H1 (cell line): Measurements from ENCODE around the gene BIRC5. TPM values are rescaled to one million over a fixed set of nuclear protein-coding genes. Genes with fewer than 3 reads are reported as not detected.

ENCODE experiments used
- CTCF ChIA-PET: fragments of 300-600 bp; sonication (Branson Sonifier 250); formaldehyde crosslinking; loops from one replicate; lab custom pipeline; 2021; ENCODE audit not compliant: partially characterized antibody; lab: Charles Lee
- POLR2A ChIA-PET: fragments of 300-600 bp; sonication (Branson Sonifier 250); formaldehyde crosslinking; loops from one replicate; lab custom pipeline; 2021; ENCODE audit warnings: inconsistent platforms; ENCODE audit not compliant: partially characterized antibody; lab: Charles Lee
- DNase-seq, 2 experiments: peaks; one replicate each; pipeline versions ENCODE4 v3.0.0 to v3.0.0-alpha.2; 2010 to 2022; ENCODE audit warnings: low spot score in 2 of 2, low read depth in 1 of 2, mixed read lengths in 1 of 2
- FAIRE-seq: peaks from 2 replicates; lab custom pipeline; 2011; peaks lifted over from hg19 to GRCh38; lab: Jason Lieb, UNC
- H2AFZ ChIP-seq: 2 replicates; pipeline ENCODE4 v1.8.1; 2012; ENCODE audit warnings: low read length, inconsistent platforms
- H2AK5ac ChIP-seq: 2 replicates; pipeline ENCODE4 v1.6.1; 2013; ENCODE audit warnings: low read depth, low read length
- H2BK120ac ChIP-seq: replicated peaks from 2 replicates; pipeline ENCODE3; 2013; ENCODE audit warnings: low read depth, low read length, inconsistent platforms
- H2BK12ac ChIP-seq: 2 replicates; pipeline ENCODE4 v1.6.1; 2013; ENCODE audit warnings: low read depth, low read length
- H2BK15ac ChIP-seq: 2 replicates; pipeline ENCODE4 v1.6.1; 2013; ENCODE audit warnings: low read length
- H2BK20ac ChIP-seq: 2 replicates; pipeline ENCODE4 v1.6.1; 2013; ENCODE audit warnings: low read length
- H2BK5ac ChIP-seq: 2 replicates; pipeline ENCODE4 v1.6.1; 2013; ENCODE audit warnings: low read depth, low read length
- H3K14ac ChIP-seq: 2 replicates; pipeline ENCODE4 v1.6.1; 2013; ENCODE audit warnings: inconsistent platforms; ENCODE audit not compliant: insufficient read length
- H3K18ac ChIP-seq: 2 replicates; pipeline ENCODE4 v1.6.1; 2013; ENCODE audit warnings: low read length; ENCODE audit errors: extremely low read depth
- H3K23ac ChIP-seq: 2 replicates; pipeline ENCODE4 v1.6.1; 2013; ENCODE audit warnings: inconsistent platforms; ENCODE audit not compliant: insufficient read length
- H3K23me2 ChIP-seq: 2 replicates; pipeline ENCODE4 v1.6.1; 2013; ENCODE audit warnings: low read depth, low read length
- H3K27ac ChIP-seq: 2 replicates; pipeline ENCODE4 v1.6.1; 2011; ENCODE audit warnings: low read depth, low read length, inconsistent platforms
- H3K27me3 ChIP-seq, 4 experiments: replicated peaks in 1 of 4; 1 replicate in 1 of 4; 2 replicates in 3 of 4; pipeline versions ENCODE4 v1.6.1 to v1.8.1; 2011 to 2013; ENCODE audit warnings: low read length in 3 of 4, mild to moderate bottlenecking in 3 of 4, inconsistent platforms in 2 of 4, mixed read lengths in 2 of 4, moderate library complexity in 1 of 4; ENCODE audit not compliant: control insufficient read depth in 3 of 4, insufficient read depth in 3 of 4; ENCODE audit errors: extremely low read depth in 1 of 4
- H3K36me3 ChIP-seq, 4 experiments: 2 replicates each; pipeline versions ENCODE4 v1.6.1 to v1.8.1; 2011 to 2013; ENCODE audit warnings: mild to moderate bottlenecking in 4 of 4, low read length in 3 of 4, moderate library complexity in 2 of 4, control low read depth in 1 of 4, inconsistent platforms in 1 of 4; ENCODE audit not compliant: insufficient read depth in 4 of 4, control insufficient read depth in 2 of 4
- H3K4ac ChIP-seq: replicated peaks from 2 replicates; pipeline ENCODE3; 2013; ENCODE audit warnings: low read length, low read depth, mixed read lengths, inconsistent platforms; ENCODE audit not compliant: insufficient read length
- H3K4me1 ChIP-seq, 4 experiments: replicated peaks in 1 of 4; 1 replicate in 1 of 4; 2 replicates in 3 of 4; pipeline versions ENCODE4 v1.6.1 to v1.8.1; 2011 to 2013; ENCODE audit warnings: low read length in 3 of 4, inconsistent platforms in 2 of 4, mixed read lengths in 1 of 4; ENCODE audit not compliant: insufficient read depth in 4 of 4, control insufficient read depth in 3 of 4
- H3K4me2 ChIP-seq, 2 experiments: 2 replicates each; pipeline versions ENCODE4 v1.6.1 to v1.8.1; 2011 to 2013; ENCODE audit warnings: low read depth in 2 of 2, low read length in 2 of 2, control low read depth in 1 of 2, inconsistent platforms in 1 of 2, mild to moderate bottlenecking in 1 of 2; ENCODE audit not compliant: insufficient read depth in 1 of 2
- H3K4me3 ChIP-seq, 4 experiments: fragments of 200-600, 300-600 bp in 1 of 4; sonication (generic), shearing (Covaris generic), sonication (Bioruptor Twin) in 1 of 4; 2 replicates each; pipeline versions ENCODE4 v1.5.1 to v1.8.1; 2011 to 2016; ENCODE audit warnings: low read length in 4 of 4, low read depth in 3 of 4, control low read depth in 2 of 4, inconsistent platforms in 2 of 4, mild to moderate bottlenecking in 2 of 4, mixed read lengths in 1 of 4, moderate library complexity in 1 of 4; ENCODE audit not compliant: insufficient read depth in 2 of 4; ENCODE audit errors: extremely low read depth in 1 of 4
- H3K56ac ChIP-seq: replicated peaks from 2 replicates; pipeline ENCODE3; 2013; ENCODE audit warnings: low read depth, mild to moderate bottlenecking, mixed read lengths, low read length, inconsistent platforms; ENCODE audit not compliant: insufficient read length
- H3K79me1 ChIP-seq: 2 replicates; pipeline ENCODE4 v1.6.1; 2013; ENCODE audit warnings: low read depth, low read length, control low read depth
- H3K79me2 ChIP-seq, 2 experiments: 2 replicates each; pipeline versions ENCODE4 v1.6.1 to v1.8.1; 2012 to 2013; ENCODE audit warnings: low read length in 2 of 2, mild to moderate bottlenecking in 2 of 2, inconsistent platforms in 1 of 2; ENCODE audit not compliant: insufficient read depth in 2 of 2, control insufficient read depth in 1 of 2
- H3K9ac ChIP-seq, 4 experiments: replicated peaks in 1 of 4; 1 replicate in 1 of 4; 2 replicates in 3 of 4; pipeline versions ENCODE4 v1.6.1 to v1.8.1; 2011 to 2013; ENCODE audit warnings: low read depth in 3 of 4, low read length in 3 of 4, control low read depth in 2 of 4, mild to moderate bottlenecking in 2 of 4, moderate library complexity in 2 of 4, inconsistent platforms in 1 of 4; ENCODE audit errors: extremely low read depth in 1 of 4
- H3K9me3 ChIP-seq, 2 experiments: 2 replicates each; pipeline versions ENCODE4 v1.6.1 to v1.8.1; 2012 to 2013; ENCODE audit warnings: mild to moderate bottlenecking in 2 of 2, moderate library complexity in 2 of 2, control low read depth in 1 of 2, inconsistent platforms in 1 of 2, low read depth in 1 of 2, low read length in 1 of 2, mixed read lengths in 1 of 2; ENCODE audit not compliant: insufficient read depth in 2 of 2
- H4K20me1 ChIP-seq, 2 experiments: replicated peaks in 1 of 2; 2 replicates each; pipeline versions ENCODE3 to v1.8.1; 2011 to 2013; ENCODE audit warnings: inconsistent platforms in 2 of 2, low read length in 2 of 2, mild to moderate bottlenecking in 1 of 2; ENCODE audit not compliant: insufficient read depth in 2 of 2, control insufficient read depth in 1 of 2
- H4K5ac ChIP-seq: 2 replicates; pipeline ENCODE4 v1.6.1; 2013; ENCODE audit warnings: low read length, low read depth, mixed read lengths, inconsistent platforms; ENCODE audit not compliant: insufficient read length
- H4K8ac ChIP-seq: 2 replicates; pipeline ENCODE4 v1.8.0; 2013; ENCODE audit warnings: mild to moderate bottlenecking, moderate library complexity, low read length, inconsistent platforms; ENCODE audit not compliant: insufficient read depth; ENCODE audit errors: extremely low read depth
- H4K91ac ChIP-seq: replicated peaks from 2 replicates; pipeline ENCODE3; 2013; ENCODE audit warnings: low read length, mixed read lengths, inconsistent platforms; ENCODE audit not compliant: insufficient read length
- ASH2L ChIP-seq: fragments of 200-600, 300-600 bp; sonication (generic); IDR thresholded peaks from one replicate; pipeline ENCODE4 v1.7.1; 2017; ENCODE audit warnings: low read length
- BCL11A ChIP-seq, 2 experiments: IDR thresholded peaks; one replicate each; pipeline ENCODE4 v1.6.1; 2011; ENCODE audit warnings: low read depth in 2 of 2, low read length in 2 of 2, mild to moderate bottlenecking in 2 of 2
- HDAC6 ChIP-seq: IDR thresholded peaks from one replicate; pipeline ENCODE4 v1.7.1; 2012; ENCODE audit warnings: low read depth, mild to moderate bottlenecking, inconsistent platforms, low read length, moderate library complexity
- JUN ChIP-seq: IDR thresholded peaks from 2 replicates; pipeline ENCODE4 v1.6.1; 2011; ENCODE audit warnings: low read depth, mild to moderate bottlenecking, improper control_type of control experiment, low read length
- JUND ChIP-seq: IDR thresholded peaks from 2 replicates; pipeline ENCODE4 v1.6.1; 2011; ENCODE audit warnings: mild to moderate bottlenecking, improper control_type of control experiment, low read length
- PHF8 ChIP-seq: fragments of 200-600 bp; sonication (generic); conservative IDR thresholded peaks from 2 replicates; pipeline ENCODE4 v1.7.1; 2012; ENCODE audit warnings: low read depth, mild to moderate bottlenecking, inconsistent platforms, low read length, moderate library complexity
- POU5F1 ChIP-seq: IDR thresholded peaks from 2 replicates; pipeline ENCODE4 v1.6.1; 2011; ENCODE audit warnings: low read depth, mild to moderate bottlenecking, low read length, moderate library complexity
- SUZ12 ChIP-seq: fragments of 200-600 bp; sonication (generic); IDR thresholded peaks from 2 replicates; pipeline ENCODE4 v1.6.1; 2012; ENCODE audit warnings: mild to moderate bottlenecking, inconsistent platforms, low read length, moderate library complexity, mixed read lengths
- WGBS, 2 experiments: shearing (Covaris generic) in 1 of 2; methylation state at CpG; one replicate each; pipeline versions ENCODE4 v1.1.6 to v1.1.7; 2013 to 2015; ENCODE audit warnings: low lambda C conversion rate in 2 of 2, mixed read lengths in 2 of 2, inconsistent platforms in 1 of 2, low coverage in 1 of 2, missing lambda C conversion rate in 1 of 2; ENCODE audit not compliant: insufficient replicate concordance in 2 of 2, insufficient coverage in 1 of 2, insufficient read length in 1 of 2; ENCODE audit errors: extremely low coverage in 1 of 2, missing lambda C conversion rate in 1 of 2; 5-methylcytosine and 5-hydroxymethylcytosine counted together
- polyA plus RNA-seq, 7 experiments: library from polyadenylated mRNA; depleted of rRNA in 3 of 7; stranded (reverse) in 5 of 7; unstranded in 2 of 7; fragments of >200 nt in 5 of 7; fragments of 200-250 nt in 2 of 7; gene quantifications; 1 replicate in 5 of 7; 2 replicates in 1 of 7; 4 replicates in 1 of 7; pipeline versions ENCODE4 v1.2.1 to v1.2.3, GENCODE V29; 2011 to 2013; ENCODE audit warnings: missing spikeins in 2 of 7, mixed read lengths in 2 of 7
- total RNA-seq: library from RNA; stranded (reverse); fragmentation: NEBNext Ultra II Directional; extraction: Animal tissue kit (Norgen Biotek cat#: 25700); gene quantifications from 2 replicates; pipeline ENCODE4 v1.2.1, GENCODE V29; 2021

Gene BIRC5
- total and polyA plus RNA-seq, 2 of the 8 experiments (the other 6 are each of a cell fraction or from before 2014, with no cell fraction given): 42.2 to 108 TPM

DNA sequence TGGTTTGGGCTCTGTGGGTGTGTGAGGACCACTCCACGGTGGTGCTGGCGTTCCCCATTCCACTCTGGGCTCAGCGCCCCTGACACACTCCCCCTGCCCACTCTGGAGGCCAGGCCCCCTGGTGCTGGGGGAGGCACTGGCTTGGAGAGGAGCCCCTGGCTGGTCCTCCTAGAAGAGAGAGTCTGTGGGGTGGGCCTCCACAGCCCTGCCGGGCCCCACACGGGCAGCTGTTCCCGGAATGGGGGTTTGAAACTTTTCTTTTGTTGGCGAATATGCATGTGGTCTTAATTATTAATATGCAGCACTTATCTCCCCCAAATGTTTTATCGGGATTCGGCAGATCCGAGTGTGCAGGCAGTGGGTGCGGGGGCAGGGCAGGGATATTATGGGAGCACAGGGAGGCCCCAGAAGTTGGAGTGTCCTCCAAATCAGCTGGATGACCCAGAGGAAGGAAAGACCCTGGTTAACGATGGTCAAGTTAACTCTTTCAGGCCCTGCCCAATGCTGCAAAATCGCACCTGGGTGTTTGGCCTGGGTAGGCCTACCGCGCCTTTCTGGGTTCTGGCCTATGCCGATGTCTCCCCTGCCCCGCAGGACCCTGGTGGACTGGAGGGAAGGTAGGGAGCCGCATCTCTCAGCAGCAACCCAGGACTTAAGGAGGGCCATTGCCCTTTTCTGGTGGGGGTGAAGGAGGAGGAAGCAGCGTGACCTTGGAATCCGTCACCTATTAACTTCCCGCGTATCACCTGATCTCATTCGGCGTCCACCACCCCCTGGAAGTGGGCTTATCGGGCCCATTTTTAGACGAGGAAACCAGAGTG lies 53.4 kb downstream of the BIRC5 start:
- peak in 1 of 2 experiments; percentile 54 for DNase-seq
- Histone ChIP-seq H3K36me3 (no peaks in the 10 kb centered on the region), H2AFZ (no peak overlapping the region), H3K56ac (no peak overlapping the region), H2BK15ac (0 out of 2 replicates have a peak overlapping the region, but pooled peaks have one; percentile 19), H3K9me3 (no peaks in the 10 kb centered on the region), H3K27ac (no peak overlapping the region), H4K91ac (peak overlapping the region; percentile 31), H4K5ac (no peak overlapping the region), H3K4ac (no peak overlapping the region), H3K79me1 (no peaks in the 10 kb centered on the region), H2BK5ac (peak overlapping the region; percentile 79; the same call in 1 of the 2 replicates), H3K9ac (no peak overlapping the region), H3K4me2 (0 out of 4 replicates have a peak overlapping the region, but pooled peaks of 1 of the 2 experiments have one; percentile 55), H3K4me3 (no peak overlapping the region; a peak in 1 of 8 replicates), H4K8ac (no peak overlapping the region), H3K4me1 (peaks cover 14 to 60% (median 46%) of the 10 kb centered on the region in 4 experiments), H2BK12ac (peak overlapping the region; percentile 97; the same call in 1 of the 2 replicates), H3K23me2 (no peaks in the 10 kb centered on the region; the same call in 1 of the 2 replicates), H3K79me2 (no peaks in the 10 kb centered on the region), H2BK120ac (no peak overlapping the region), H3K27me3 (peaks cover 0 to 2% (median 0%) of the 10 kb centered on the region in 4 experiments; a peak in 4 of 7 replicates), H2BK20ac (peak overlapping the region; percentile 72; the same call in 1 of the 2 replicates), H4K20me1 (no peaks in the 10 kb centered on the region), H3K14ac (no peak overlapping the region), H3K23ac (no peak overlapping the region), H2AK5ac (0 out of 2 replicates have a peak overlapping the region, but pooled peaks have one; percentile 39), H3K18ac (peak overlapping the region; percentile 71)
- FAIRE-seq: no peak
- POLR2A ChIA-PET: interaction anchor here (0.5 to 2.5 kb wide), 3 partner anchors 8 to 18 kb away, joined by 3 to 6 read pairs (median 4); no protein-coding TSS in a partner anchor
- CTCF ChIA-PET: interaction anchor here (1.0 to 7.8 kb wide), 4 partner anchors 11 to 94 kb away, joined by 4 to 50 read pairs (median 6); no protein-coding TSS in a partner anchor
- 72% methylated on average over 24 of the region's 26 CpGs; no CpG with 5 or more reads in 1 of the 2 experiments for WGBS, 2 experiments
- TF ChIP-seq ASH2L (no peak), JUND (no peak), HDAC6 (no peak), BCL11A (IDR thresholded peaks at IDR 0.05; ENCODE audit: low read depth in 2 of 2, low read length in 2 of 2) (no peak), JUN (no peak), PHF8 (no peak), SUZ12 (no peak), POU5F1 (no peak)
